ENCODE measurements around the gene CDC37L1.
A peak's percentile ranks its signal among the peaks of the same experiment; 100 is the strongest.

The CDC37L1 gene

DNA sequence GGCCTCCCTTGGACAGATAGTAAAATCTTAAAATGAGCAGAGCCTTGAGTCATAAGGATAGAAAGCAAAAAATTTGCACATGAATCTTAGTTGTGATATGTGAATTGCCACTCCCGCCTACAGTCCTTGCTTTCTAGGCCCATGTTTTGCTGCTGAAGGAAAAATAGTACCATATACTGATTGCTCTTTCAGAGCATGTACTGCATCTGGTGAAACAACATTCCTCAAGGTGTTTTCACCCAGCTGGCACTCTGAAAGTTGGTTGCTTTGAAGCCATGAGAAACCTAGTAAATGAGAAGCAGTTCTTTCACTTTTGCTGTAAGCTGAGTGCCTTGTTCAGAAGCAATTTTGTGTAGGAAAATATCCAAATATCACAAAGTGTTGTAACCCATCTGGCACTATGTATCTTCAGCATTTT is 10.3 kb downstream of the CDC37L1 start:
- DNase-seq (ENCODE audit: low read depth): peak; percentile 83

GRCh38 chr9:4690144-4690543 is 10.8 kb downstream of the CDC37L1 start:
- DNase-seq (ENCODE audit: low read depth): no peak
- no peak overlapping the region for H3K4me3 ChIP-seq (ENCODE audit: low read length)
- TF ChIP-seq CTCF (IDR thresholded peaks at IDR 0.05; ENCODE audit: insufficient read depth, low read depth, low read length, missing control alignments): no peak

More for the DNA sequence above, 10.3 kb downstream of the CDC37L1 start:
- H3K4me3 ChIP-seq (ENCODE audit: low read length): no peak overlapping the region
- TF ChIP-seq CTCF (IDR thresholded peaks at IDR 0.05; ENCODE audit: insufficient read depth, low read depth, low read length, missing control alignments): no peak

DNA sequence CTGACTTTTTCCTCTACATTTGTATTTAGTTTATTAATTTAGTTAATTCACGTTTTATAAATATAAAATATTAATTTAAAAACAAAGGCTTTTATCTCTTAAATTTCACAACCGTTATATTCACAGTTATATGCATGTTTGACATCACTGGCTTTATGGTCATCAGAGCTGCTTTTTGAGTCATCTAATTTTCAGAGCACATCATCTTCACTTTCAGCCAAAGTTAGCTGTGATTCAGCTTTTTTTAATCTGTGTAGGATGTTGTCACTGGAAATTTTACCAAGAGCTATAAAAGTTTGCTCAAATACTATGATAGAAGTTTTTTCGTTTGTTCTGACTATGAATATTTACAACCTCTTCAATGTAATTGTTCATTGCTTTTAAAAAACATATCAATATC is 12.4 kb downstream of the CDC37L1 start:
- TF ChIP-seq CTCF (IDR thresholded peaks at IDR 0.05; ENCODE audit: insufficient read depth, low read depth, low read length, missing control alignments): no peak
- DNase-seq (ENCODE audit: low read depth): no peak
- no peak overlapping the region for H3K4me3 ChIP-seq (ENCODE audit: low read length)

- no peak for TF ChIP-seq CTCF (IDR thresholded peaks at IDR 0.05; ENCODE audit: insufficient read depth, low read depth, low read length, missing control alignments)
- H3K4me3 ChIP-seq (ENCODE audit: low read length): no peak overlapping the region
- DNase-seq (ENCODE audit: low read depth): no peak
These were observed 20.7 kb downstream of the CDC37L1 start for GRCh38 chr9:4700091-4700490.

- H3K4me3 ChIP-seq (ENCODE audit: low read length): no peak overlapping the region
- TF ChIP-seq CTCF (IDR thresholded peaks at IDR 0.05; ENCODE audit: insufficient read depth, low read depth, low read length, missing control alignments): no peak
- DNase-seq (ENCODE audit: low read depth): no peak
These were observed 21.6 kb downstream of the CDC37L1 start for GRCh38 chr9:4700932-4701331.

GRCh38 chr9:4701526-4701925 is 22.2 kb downstream of the CDC37L1 start:
- no peak for TF ChIP-seq CTCF (IDR thresholded peaks at IDR 0.05; ENCODE audit: insufficient read depth, low read depth, low read length, missing control alignments)
- no peak overlapping the region for H3K4me3 ChIP-seq (ENCODE audit: low read length)
- DNase-seq (ENCODE audit: low read depth): no peak

DNA sequence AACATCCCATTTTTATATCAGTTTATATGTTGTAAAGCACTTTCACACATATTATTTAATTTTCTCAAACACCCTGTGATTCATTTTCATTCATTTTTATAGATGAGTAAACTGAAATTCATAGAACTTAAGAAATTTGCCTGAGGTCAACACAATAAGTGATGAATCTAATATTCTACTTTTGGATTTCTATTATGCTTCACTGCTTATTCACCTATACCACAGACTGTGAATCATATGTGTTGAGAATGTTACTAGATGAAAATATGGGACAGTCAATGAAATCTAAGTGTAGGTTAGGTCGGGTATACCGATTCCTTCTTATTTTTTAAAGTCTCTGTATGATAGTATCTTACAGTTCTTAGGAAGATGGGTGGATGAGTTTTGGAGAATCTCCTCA is 24.8 kb downstream of the CDC37L1 start:
- TF ChIP-seq CTCF (IDR thresholded peaks at IDR 0.05; ENCODE audit: insufficient read depth, low read depth, low read length, missing control alignments): no peak
- no peak overlapping the region for H3K4me3 ChIP-seq (ENCODE audit: low read length)
- peak; percentile 70 for DNase-seq (ENCODE audit: low read depth)
